Testis (tissue), 3 donors: ENCODE measurements around the gene CPLX4. TPM values are rescaled to one million over a fixed set of nuclear protein-coding genes. Genes with fewer than 3 reads are reported as not detected.
"Not testable (repeated sequence)": the region's sequence is repeated elsewhere in the genome, so short reads cannot be mapped to it uniquely, and the experiment has no call there.

ENCODE experiments used
- DNase-seq: peaks from one replicate; pipeline ENCODE4 v3.0.0-alpha.2; 2019
- H3K27ac ChIP-seq, 2 donors: fragments of 200-600 bp; sonication (generic); one replicate each; pipeline ENCODE4 v1.5.1; 2019
- H3K27me3 ChIP-seq: fragments of 200-600 bp; sonication (generic); one replicate; pipeline ENCODE4 v1.5.1; 2019
- H3K36me3 ChIP-seq: fragments of 200-600 bp; sonication (generic); one replicate; pipeline ENCODE4 v1.5.1; 2017; ENCODE audit warnings: low read depth; ENCODE audit errors: missing control alignments
- H3K4me1 ChIP-seq: fragments of 200-600 bp; sonication (generic); one replicate; pipeline ENCODE4 v1.5.1; 2019
- H3K4me3 ChIP-seq, 2 donors: fragments of 200-600 bp; sonication (generic); one replicate each; pipeline ENCODE4 v1.5.1; 2017 to 2019
- H3K9me3 ChIP-seq: fragments of 200-600 bp; sonication (generic); one replicate; pipeline ENCODE4 v1.5.1; 2017
- CTCF ChIP-seq, 3 experiments: fragments of 450-650 bp in 2 of 3; fragments of 200-600 bp in 1 of 3; sonication (generic) in 1 of 3; IDR thresholded peaks; one replicate each; pipeline ENCODE4 v1.5.1; 2016 to 2019; ENCODE audit warnings: antibody characterized with exemption in 3 of 3, mild to moderate bottlenecking in 2 of 3, moderate library complexity in 1 of 3
- POLR2A ChIP-seq: fragments of 450-650 bp; IDR thresholded peaks from one replicate; pipeline ENCODE4 v1.6.1; 2017; ENCODE audit warnings: antibody characterized with exemption, mild to moderate bottlenecking, moderate library complexity
- WGBS, 2 donors: methylation state at CpG; one replicate each; pipeline ENCODE4 v1.1.5; 2018; 5-methylcytosine and 5-hydroxymethylcytosine counted together
- intact Hi-C: fragments of 100-400 bp; cut with DNase I; formaldehyde crosslinking; loops from one replicate; pipeline ENCODE4 v1.15.1; 2023; ENCODE audit warnings: low total_unique reads
- polyA plus RNA-seq: library from polyadenylated mRNA; stranded (reverse); fragments of 350-450 nt; fragmentation: Illumina TruSeq; extraction: RNeasy Lipid Tissue Mini Kit (QIAGEN cat#74804); gene quantifications from one replicate; pipeline ENCODE4 v1.2.3, GENCODE V29; 2014; ENCODE audit warnings: low read depth, low replicate concordance; ENCODE audit not compliant: insufficient read depth
- total RNA-seq, 2 donors: library from RNA; depleted of rRNA; stranded (reverse); fragments of >200 nt; gene quantifications; one replicate each; pipeline ENCODE4 v1.2.3, GENCODE V29; 2016

CPLX4 gene
- total and polyA plus RNA-seq, 3 donors from 2014 or later, result 0.26 to 0.55 (median 0.31) TPM

- Histone ChIP-seq H3K36me3 (no peaks in the 10 kb centered on the region), H3K4me3 (peak overlapping the region in 1 of 2 donors; percentile 12), H3K4me1 (peaks cover 7% of the 10 kb centered on the region), H3K27ac (no peak overlapping the region), H3K9me3 (no peaks in the 10 kb centered on the region), H3K27me3 (peaks cover under 1% of the 10 kb centered on the region)
- 2% methylated on average over 32 to 38 of the region's 38 CpGs for WGBS, 2 donors
- TF ChIP-seq CTCF (IDR thresholded peaks at IDR 0.05) (no peak), POLR2A (no peak)
- intact Hi-C loops, result no loop called here
- DNase-seq, result peak; percentile 47
Observed at GRCh38 chr18:59265246-59265973, 53.0 kb downstream of the CPLX4 start.

- TF ChIP-seq POLR2A (no peak), CTCF (IDR thresholded peaks at IDR 0.05) (no peak)
- Histone ChIP-seq H3K27me3 (no peaks in the 10 kb centered on the region), H3K4me1 (peaks cover 7% of the 10 kb centered on the region), H3K9me3 (no peaks in the 10 kb centered on the region), H3K36me3 (no peaks in the 10 kb centered on the region), H3K27ac (no peak overlapping the region), H3K4me3 (no peak overlapping the region)
- 2% methylated on average over 8 to 40 of the region's 41 CpGs for WGBS, 2 donors
- intact Hi-C loops, result no loop called here
- no peak for DNase-seq
Observed at GRCh38 chr18:59264651-59265245, 53.7 kb downstream of the CPLX4 start.

DNA sequence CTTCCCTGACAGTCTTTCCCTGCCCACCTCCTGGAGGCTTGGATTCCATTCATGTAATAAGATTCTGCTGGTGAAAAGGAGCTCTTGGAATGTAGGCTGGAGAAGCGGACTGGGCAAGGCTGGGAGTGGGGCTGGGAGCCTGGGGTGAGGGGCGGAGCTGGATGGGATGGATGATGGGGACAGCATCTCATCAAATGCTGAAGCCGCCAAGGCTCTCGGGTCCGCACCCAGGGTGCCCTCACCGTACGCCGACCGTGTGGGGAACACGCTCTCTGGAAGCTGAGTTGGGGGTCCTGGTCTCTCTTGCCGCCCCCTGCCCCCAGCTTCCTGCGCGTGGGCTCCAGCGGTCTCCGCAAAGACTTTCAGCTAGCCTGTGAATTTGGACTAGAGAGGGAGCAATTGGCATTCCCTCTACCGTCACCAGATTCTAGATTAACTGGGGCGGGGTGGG is 54.3 kb downstream of the CPLX4 start:
- DNase-seq, result no peak
- 2 to 4% methylated on average over 15 to 17 of the region's 17 CpGs for WGBS, 2 donors
- TF ChIP-seq POLR2A (no peak), CTCF (IDR thresholded peaks at IDR 0.05) (no peak)
- H3K9me3 ChIP-seq, result no peaks in the 10 kb centered on the region
- intact Hi-C loops, result no loop called here
- no peaks in the 10 kb centered on the region for H3K36me3 ChIP-seq
- peaks cover 7% of the 10 kb centered on the region for H3K4me1 ChIP-seq
- no peaks in the 10 kb centered on the region for H3K27me3 ChIP-seq
- H3K27ac ChIP-seq, result no peak overlapping the region
- H3K4me3 ChIP-seq, result no peak overlapping the region

DNA sequence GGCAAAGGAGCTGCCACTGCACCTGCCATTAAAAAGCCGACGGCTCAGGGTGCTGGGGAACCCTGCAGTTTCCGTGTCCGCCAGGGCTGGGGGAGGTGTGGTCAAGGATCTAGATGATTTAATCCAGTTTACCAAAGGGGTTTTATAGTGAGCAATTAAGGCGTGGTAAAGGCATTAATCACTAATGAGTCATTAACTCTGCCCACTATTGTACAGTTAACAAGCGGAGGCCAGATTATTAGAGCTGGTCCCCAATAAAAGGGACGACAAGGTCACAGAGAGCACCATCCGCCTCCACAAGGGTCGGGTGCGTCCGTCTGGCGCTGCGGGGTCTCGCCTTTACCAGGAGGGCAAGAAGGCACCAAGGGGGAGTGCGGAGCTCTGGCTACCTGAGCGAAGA is 54.8 kb downstream of the CPLX4 start:
- Histone ChIP-seq H3K4me3 (no peak overlapping the region), H3K9me3 (no peaks in the 10 kb centered on the region), H3K27me3 (no peaks in the 10 kb centered on the region), H3K4me1 (peaks cover 7% of the 10 kb centered on the region), H3K36me3 (no peaks in the 10 kb centered on the region), H3K27ac (no peak overlapping the region)
- TF ChIP-seq POLR2A (no peak), CTCF (IDR thresholded peaks at IDR 0.05) (no peak)
- no peak for DNase-seq
- intact Hi-C loops, result no loop called here
- 3 to 4% methylated on average over 16 of the region's 16 CpGs for WGBS, 2 donors

- H3K27me3 ChIP-seq, H3K4me3 ChIP-seq, H3K27ac ChIP-seq, H3K9me3 ChIP-seq, intact Hi-C loops, H3K36me3 ChIP-seq, H3K4me1 ChIP-seq, DNase-seq: not testable (repeated sequence)
- 85 to 87% methylated on average over 2 of the region's 2 CpGs for WGBS, 2 donors
Observed at GRCh38 chr18:59262243-59262642, 56.2 kb downstream of the CPLX4 start.

DNA sequence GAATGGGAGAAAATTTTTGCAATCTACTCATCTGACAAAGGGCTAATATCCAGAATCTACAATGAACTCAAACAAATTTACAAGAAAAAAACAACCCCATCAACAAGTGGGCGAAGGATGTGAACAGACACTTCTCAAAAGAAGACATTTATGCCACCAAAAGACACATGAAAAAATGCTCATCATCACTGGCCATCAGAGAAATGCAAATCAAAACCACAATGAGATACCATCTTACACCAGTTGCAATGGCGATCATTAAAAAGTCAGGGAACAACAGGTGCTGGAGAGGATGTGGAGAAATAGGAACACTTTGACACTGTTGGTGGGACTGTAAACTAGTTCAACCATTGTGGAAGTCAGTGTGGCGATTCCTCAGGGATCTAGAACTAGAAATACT is 56.6 kb downstream of the CPLX4 start:
- WGBS, 2 donors, result 86 to 87% methylated on average over 3 of the region's 3 CpGs
- intact Hi-C loops, result not testable (repeated sequence)

DNA sequence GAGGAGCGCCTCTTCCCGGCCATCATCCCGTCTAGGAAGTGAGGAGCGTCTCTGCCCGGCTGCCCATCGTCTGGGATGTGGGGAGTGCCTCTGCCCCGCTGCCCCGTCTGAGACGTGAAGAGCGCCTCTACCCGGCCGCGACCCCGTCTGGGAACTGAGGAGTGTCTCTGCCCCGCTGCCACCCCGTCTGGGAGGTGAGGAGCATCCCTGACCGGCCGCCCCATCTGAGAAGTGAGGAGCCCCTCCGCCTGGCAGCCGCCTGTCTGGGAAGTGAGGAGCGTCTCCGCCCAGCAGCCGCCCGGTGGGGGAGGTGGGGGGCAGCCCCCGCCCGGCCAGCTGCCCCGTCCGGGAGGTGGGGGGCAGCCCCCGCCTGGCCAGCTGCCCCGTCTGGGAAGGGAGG is 63.0 kb downstream of the CPLX4 start:
- DNase-seq, H3K4me1 ChIP-seq, H3K27me3 ChIP-seq, H3K27ac ChIP-seq, H3K9me3 ChIP-seq, intact Hi-C loops, H3K4me3 ChIP-seq, H3K36me3 ChIP-seq: not testable (repeated sequence)
- WGBS, 2 donors, result 73 to 83% methylated on average over 3 to 15 of the region's 30 CpGs

More for the DNA sequence above, 56.6 kb downstream of the CPLX4 start:
- H3K27me3 ChIP-seq, DNase-seq, H3K36me3 ChIP-seq, H3K4me1 ChIP-seq, H3K4me3 ChIP-seq, H3K27ac ChIP-seq, H3K9me3 ChIP-seq: not testable (repeated sequence)
